Astrocyte (in vitro differentiated cells and primary cell): ENCODE measurements around the gene LHPP.

Experiments
- EZH2 ChIP-seq: IDR thresholded peaks from 2 replicates; pipeline ENCODE4 v1.6.1; 2012; ENCODE audit warnings: mild to moderate bottlenecking, low read length, inconsistent platforms; ENCODE audit not compliant: insufficient read depth
- TF ChIP-seq, protein P1 (sequence below): IDR thresholded peaks from 2 replicates; pipeline ENCODE4 v1.5.1; 2011; ENCODE audit warnings: low read depth, mild to moderate bottlenecking, inconsistent platforms, low read length, moderate library complexity; ENCODE audit not compliant: insufficient read depth

DNA sequence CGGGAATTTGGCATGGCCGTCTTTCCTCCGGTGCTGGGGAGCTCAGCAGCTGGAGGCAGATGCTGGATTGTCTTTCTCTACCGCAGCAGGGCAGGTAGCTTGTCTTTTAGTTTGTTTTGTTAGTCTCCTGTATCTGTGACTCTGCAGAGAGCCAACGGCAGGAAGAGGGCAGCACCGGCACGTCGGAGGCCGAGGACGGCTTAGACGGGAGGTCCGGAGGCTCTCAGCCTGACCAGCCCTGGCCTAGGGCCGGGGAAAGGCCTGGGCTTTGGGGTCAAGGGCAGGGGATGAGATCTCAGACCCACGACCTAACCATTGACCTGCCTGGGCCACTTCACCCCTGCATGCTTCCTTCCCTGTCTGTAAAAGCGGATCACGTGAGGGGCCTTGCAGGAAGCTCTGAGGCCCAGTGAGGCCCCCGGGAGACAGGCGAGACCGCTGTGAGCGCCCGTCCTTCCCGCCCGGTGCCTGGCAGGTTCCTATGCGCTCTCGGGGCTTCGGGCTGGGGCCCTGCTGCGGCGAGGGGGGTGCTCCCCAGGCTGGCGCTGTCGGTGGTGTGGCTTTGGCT lies 72.7 kb downstream of the LHPP start:
- TF ChIP-seq, protein P1, sequence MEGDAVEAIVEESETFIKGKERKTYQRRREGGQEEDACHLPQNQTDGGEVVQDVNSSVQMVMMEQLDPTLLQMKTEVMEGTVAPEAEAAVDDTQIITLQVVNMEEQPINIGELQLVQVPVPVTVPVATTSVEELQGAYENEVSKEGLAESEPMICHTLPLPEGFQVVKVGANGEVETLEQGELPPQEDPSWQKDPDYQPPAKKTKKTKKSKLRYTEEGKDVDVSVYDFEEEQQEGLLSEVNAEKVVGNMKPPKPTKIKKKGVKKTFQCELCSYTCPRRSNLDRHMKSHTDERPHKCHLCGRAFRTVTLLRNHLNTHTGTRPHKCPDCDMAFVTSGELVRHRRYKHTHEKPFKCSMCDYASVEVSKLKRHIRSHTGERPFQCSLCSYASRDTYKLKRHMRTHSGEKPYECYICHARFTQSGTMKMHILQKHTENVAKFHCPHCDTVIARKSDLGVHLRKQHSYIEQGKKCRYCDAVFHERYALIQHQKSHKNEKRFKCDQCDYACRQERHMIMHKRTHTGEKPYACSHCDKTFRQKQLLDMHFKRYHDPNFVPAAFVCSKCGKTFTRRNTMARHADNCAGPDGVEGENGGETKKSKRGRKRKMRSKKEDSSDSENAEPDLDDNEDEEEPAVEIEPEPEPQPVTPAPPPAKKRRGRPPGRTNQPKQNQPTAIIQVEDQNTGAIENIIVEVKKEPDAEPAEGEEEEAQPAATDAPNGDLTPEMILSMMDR, result no peak
- TF ChIP-seq EZH2, result no peak
